Osteoblast (primary cell): ENCODE data around the gene LRRC30. TPM values are rescaled to one million over a fixed set of nuclear protein-coding genes. Genes with fewer than 3 reads are reported as not detected.
A peak's percentile ranks its signal among the peaks of the same experiment; 100 is the strongest.

Experiments used
- DNase-seq: peaks from one replicate; pipeline ENCODE4 v3.0.0; 2011; ENCODE audit warnings: low spot score, mixed read lengths; ENCODE audit not compliant: insufficient read length; ENCODE audit errors: missing footprints
- H2AFZ ChIP-seq: 2 replicates; pipeline ENCODE4 v1.6.0; 2011; ENCODE audit warnings: mild to moderate bottlenecking, low read length
- H3K27ac ChIP-seq: 2 replicates; pipeline ENCODE4 v1.5.1; 2011; ENCODE audit warnings: mild to moderate bottlenecking, low read depth, low read length, moderate library complexity
- H3K27me3 ChIP-seq: 2 replicates; pipeline ENCODE4 v1.6.0; 2012; ENCODE audit warnings: mild to moderate bottlenecking, control low read depth, inconsistent platforms, low read length, moderate library complexity; ENCODE audit not compliant: insufficient read depth
- H3K36me3 ChIP-seq: 2 replicates; pipeline ENCODE4 v1.5.1; 2011; ENCODE audit warnings: mild to moderate bottlenecking, low read length, control low read depth, moderate library complexity; ENCODE audit not compliant: insufficient read depth
- H3K4me1 ChIP-seq: 2 replicates; pipeline ENCODE4 v1.5.1; 2011; ENCODE audit warnings: mild to moderate bottlenecking, low read length, control low read depth, moderate library complexity; ENCODE audit not compliant: insufficient read depth
- H3K4me2 ChIP-seq: 2 replicates; pipeline ENCODE4 v1.6.0; 2011; ENCODE audit warnings: mild to moderate bottlenecking, low read length; ENCODE audit not compliant: insufficient read depth
- H3K4me3 ChIP-seq: fragments of 200-600 bp; sonication (generic); 3 replicates; pipeline ENCODE4 v1.5.1; 2012; ENCODE audit warnings: mild to moderate bottlenecking, low read length, inconsistent platforms; ENCODE audit not compliant: insufficient read depth
- H3K79me2 ChIP-seq: 2 replicates; pipeline ENCODE4 v1.6.0; 2012; ENCODE audit warnings: mild to moderate bottlenecking, low read length, control low read depth, inconsistent platforms; ENCODE audit not compliant: insufficient read depth
- H3K9me3 ChIP-seq: 2 replicates; pipeline ENCODE4 v1.5.1; 2011; ENCODE audit warnings: low read depth, low read length, control low read depth
- H4K20me1 ChIP-seq: 2 replicates; pipeline ENCODE4 v1.6.0; 2012; ENCODE audit warnings: mild to moderate bottlenecking, low read length, control low read depth; ENCODE audit not compliant: insufficient read depth
- total RNA-seq: library from RNA; depleted of rRNA; stranded (reverse); fragments of >200 nt; gene quantifications from 2 replicates; pipeline ENCODE4 v1.2.3, GENCODE V29; 2012
- TF ChIP-seq, protein P1 (sequence below): IDR thresholded peaks from 2 replicates; pipeline ENCODE4 v1.5.1; 2011; ENCODE audit warnings: mild to moderate bottlenecking, low read depth, low read length, moderate library complexity; ENCODE audit errors: extremely low read depth

Gene LRRC30
- total RNA-seq, 1 donor, result not detected

DNA sequence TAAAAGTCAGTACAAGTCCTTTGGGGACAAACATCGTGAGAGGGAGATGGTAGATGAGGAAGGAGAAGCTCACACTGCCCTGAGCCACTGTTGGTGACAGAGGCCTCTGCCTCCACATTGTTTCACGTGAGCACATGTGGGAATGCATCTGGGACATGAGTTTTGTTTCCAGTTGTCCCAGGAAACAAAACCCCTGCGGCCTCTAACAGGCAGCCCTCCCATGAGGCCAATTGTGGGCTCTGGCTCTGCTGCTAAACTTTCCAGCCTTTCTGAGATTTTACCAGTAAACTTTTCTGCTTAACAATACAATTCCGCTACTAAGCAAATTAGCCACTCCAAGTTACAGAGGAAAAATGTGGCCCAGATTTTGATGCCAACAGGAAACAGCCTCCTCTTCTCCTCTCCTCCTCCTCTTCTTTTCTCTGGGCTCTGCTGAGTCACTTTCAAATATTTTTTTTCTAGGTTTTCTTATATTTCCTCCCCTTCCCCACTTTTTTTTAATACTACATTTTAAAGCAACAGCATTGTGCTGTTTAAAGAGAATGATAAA, 23.4 kb upstream of the LRRC30 start:
- Histone ChIP-seq H3K9me3 (no peaks in the 10 kb centered on the region), H3K79me2 (no peaks in the 10 kb centered on the region), H3K27me3 (no peaks in the 10 kb centered on the region), H2AFZ (peak overlapping the region; percentile 82), H3K4me1 (peaks cover 9% of the 10 kb centered on the region), H3K27ac (no peak overlapping the region), H3K4me3 (no peak overlapping the region), H3K36me3 (no peaks in the 10 kb centered on the region), H3K4me2 (no peak overlapping the region), H4K20me1 (no peaks in the 10 kb centered on the region)
- DNase-seq, result no peak
- TF ChIP-seq, protein P1, sequence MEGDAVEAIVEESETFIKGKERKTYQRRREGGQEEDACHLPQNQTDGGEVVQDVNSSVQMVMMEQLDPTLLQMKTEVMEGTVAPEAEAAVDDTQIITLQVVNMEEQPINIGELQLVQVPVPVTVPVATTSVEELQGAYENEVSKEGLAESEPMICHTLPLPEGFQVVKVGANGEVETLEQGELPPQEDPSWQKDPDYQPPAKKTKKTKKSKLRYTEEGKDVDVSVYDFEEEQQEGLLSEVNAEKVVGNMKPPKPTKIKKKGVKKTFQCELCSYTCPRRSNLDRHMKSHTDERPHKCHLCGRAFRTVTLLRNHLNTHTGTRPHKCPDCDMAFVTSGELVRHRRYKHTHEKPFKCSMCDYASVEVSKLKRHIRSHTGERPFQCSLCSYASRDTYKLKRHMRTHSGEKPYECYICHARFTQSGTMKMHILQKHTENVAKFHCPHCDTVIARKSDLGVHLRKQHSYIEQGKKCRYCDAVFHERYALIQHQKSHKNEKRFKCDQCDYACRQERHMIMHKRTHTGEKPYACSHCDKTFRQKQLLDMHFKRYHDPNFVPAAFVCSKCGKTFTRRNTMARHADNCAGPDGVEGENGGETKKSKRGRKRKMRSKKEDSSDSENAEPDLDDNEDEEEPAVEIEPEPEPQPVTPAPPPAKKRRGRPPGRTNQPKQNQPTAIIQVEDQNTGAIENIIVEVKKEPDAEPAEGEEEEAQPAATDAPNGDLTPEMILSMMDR, result no peak

DNA sequence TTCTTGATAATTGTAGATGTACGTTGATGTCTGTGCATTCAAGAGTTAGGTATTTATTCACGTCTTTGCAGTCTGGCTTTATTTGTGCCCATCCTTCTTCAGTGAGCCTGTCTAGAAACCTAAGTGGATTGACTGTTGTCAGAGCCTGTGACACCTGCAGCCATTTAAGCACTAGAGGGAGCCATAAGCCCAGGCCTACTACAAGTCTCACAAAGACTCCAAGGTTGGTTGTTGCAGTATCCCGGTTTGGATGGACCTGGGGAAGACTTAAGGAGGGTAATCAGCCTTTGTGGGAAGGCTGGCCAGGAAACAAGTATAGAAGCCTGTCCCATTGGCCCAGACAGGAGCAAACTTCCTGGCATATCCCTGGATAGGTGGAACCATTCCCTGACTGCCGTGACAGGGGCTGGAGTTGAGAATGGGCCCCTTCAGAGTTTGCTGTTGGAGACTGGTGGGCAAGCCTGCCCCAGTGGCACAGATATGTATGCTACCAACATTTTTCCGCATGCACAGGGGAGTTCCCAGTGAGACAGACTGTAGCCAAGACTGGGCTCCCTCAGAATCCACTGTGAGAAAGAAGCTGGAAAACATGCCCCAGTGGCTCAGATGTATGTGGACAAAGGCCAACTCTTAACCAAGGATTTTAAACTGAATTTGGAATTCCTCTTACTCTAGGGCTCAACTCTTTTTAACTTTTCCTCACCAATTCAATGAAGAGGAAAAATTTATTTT, 9.3 kb upstream of the LRRC30 start:
- Histone ChIP-seq H3K27ac (no peak overlapping the region), H3K79me2 (no peaks in the 10 kb centered on the region), H2AFZ (no peak overlapping the region), H3K9me3 (no peaks in the 10 kb centered on the region), H3K4me1 (no peaks in the 10 kb centered on the region), H3K4me2 (no peak overlapping the region), H4K20me1 (no peaks in the 10 kb centered on the region), H3K27me3 (no peaks in the 10 kb centered on the region), H3K4me3 (no peak overlapping the region), H3K36me3 (no peaks in the 10 kb centered on the region)
- TF ChIP-seq, protein P1, result peak; percentile 87
- DNase-seq, result no peak

DNA sequence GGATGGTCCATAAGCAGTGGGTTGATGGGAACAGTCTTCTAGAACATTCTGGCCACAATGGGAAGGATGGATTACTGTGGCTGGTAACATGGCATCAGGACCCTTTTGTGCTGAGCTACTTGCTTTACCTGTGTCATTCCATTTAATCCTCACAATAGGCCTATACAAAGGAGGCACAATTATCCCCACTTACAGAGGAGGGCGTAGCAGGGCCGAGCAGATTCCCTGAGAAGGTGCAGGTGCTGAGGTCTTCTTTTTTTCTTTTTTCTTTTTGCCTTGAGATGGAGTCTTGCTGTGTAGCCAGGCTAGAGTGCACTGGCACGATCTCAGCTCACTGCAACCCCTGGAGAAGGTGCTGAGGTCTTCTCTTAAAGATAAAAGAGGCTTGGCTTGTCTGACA, 6.7 kb upstream of the LRRC30 start:
- no peak overlapping the region for H3K4me2 ChIP-seq
- no peak overlapping the region for H3K4me3 ChIP-seq
- TF ChIP-seq, protein P1, result no peak
- H3K27me3 ChIP-seq, result no peaks in the 10 kb centered on the region
- H3K79me2 ChIP-seq, result no peaks in the 10 kb centered on the region
- no peak overlapping the region for H3K27ac ChIP-seq
- H2AFZ ChIP-seq, result no peak overlapping the region
- H3K9me3 ChIP-seq, result no peaks in the 10 kb centered on the region
- H4K20me1 ChIP-seq, result no peaks in the 10 kb centered on the region
- no peaks in the 10 kb centered on the region for H3K36me3 ChIP-seq
- no peaks in the 10 kb centered on the region for H3K4me1 ChIP-seq
- no peak for DNase-seq

DNA sequence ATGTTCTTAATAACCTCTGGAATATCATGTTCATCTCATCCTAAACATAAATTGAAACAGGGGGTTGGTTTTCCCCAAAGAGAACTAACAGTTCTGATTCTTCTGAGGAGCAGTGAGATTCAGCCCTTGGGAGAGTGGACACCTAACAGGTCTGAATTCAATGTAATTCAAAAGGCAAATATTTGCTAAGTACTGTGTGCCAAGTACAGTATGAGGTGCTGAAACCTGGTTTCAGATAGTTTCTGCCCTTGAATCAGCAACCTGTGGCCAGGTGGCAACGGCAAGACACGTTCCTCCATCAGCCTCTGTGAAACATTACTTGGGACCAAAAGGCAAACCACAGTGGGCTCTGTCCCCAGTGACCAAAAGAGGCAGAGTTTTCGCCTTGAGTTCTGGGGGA, 1.3 kb downstream of the LRRC30 start:
- H2AFZ ChIP-seq, result no peak overlapping the region
- no peaks in the 10 kb centered on the region for H3K36me3 ChIP-seq
- DNase-seq, result no peak
- H4K20me1 ChIP-seq, result no peaks in the 10 kb centered on the region
- H3K27ac ChIP-seq, result no peak overlapping the region
- no peak overlapping the region for H3K4me3 ChIP-seq
- H3K27me3 ChIP-seq, result peaks cover 8% of the 10 kb centered on the region
- H3K9me3 ChIP-seq, result no peaks in the 10 kb centered on the region
- no peak overlapping the region for H3K4me2 ChIP-seq
- TF ChIP-seq, protein P1, result no peak
- no peaks in the 10 kb centered on the region for H3K4me1 ChIP-seq
- no peaks in the 10 kb centered on the region for H3K79me2 ChIP-seq
